Left ventricle myocardium superior (tissue), 1 donor: ENCODE data around the gene AMACR. TPM values are rescaled to one million over a fixed set of nuclear protein-coding genes. Genes with fewer than 3 reads are reported as not detected.
"Not testable (repeated sequence)": the region's sequence is repeated elsewhere in the genome, so short reads cannot be mapped to it uniquely, and the experiment has no call there.

Experiments
- ATAC-seq: fragments of 200-7000 bp; cut with Tn5 transposase; one replicate; pipeline ENCODE4 v1.9.1; 2020; ENCODE audit warnings: mild to moderate bottlenecking, moderate library complexity
- DNase-seq: peaks from one replicate; pipeline ENCODE4 v3.0.0-alpha.2; 2020
- intact Hi-C: fragments of 100-400 bp; cut with micrococcal nuclease; formaldehyde crosslinking; loops from one replicate; pipeline ENCODE4 v1.11.0; 2022
- total RNA-seq: library from RNA; stranded (reverse); fragmentation: NEBNext Ultra II Directional; extraction: Animal tissue kit (Norgen Biotek cat#: 25700); gene quantifications from one replicate; pipeline ENCODE4 v1.2.1, GENCODE V29; 2021
- donor health status: DM: no; HTN: yes; CAD: no; lungs with severe emphysema.

The AMACR gene
- total RNA-seq, 1 donor from 2014 or later, result 6.5 TPM

GRCh38 chr5:33981408-33982162 lies 26.3 kb downstream of the AMACR start:
- ATAC-seq, result no peak
- intact Hi-C loops, result no loop called here
- DNase-seq, result no peak

GRCh38 chr5:33980030-33980429 lies 27.8 kb downstream of the AMACR start:
- no peak for ATAC-seq
- no peak for DNase-seq
- intact Hi-C loops, result no loop called here

DNA sequence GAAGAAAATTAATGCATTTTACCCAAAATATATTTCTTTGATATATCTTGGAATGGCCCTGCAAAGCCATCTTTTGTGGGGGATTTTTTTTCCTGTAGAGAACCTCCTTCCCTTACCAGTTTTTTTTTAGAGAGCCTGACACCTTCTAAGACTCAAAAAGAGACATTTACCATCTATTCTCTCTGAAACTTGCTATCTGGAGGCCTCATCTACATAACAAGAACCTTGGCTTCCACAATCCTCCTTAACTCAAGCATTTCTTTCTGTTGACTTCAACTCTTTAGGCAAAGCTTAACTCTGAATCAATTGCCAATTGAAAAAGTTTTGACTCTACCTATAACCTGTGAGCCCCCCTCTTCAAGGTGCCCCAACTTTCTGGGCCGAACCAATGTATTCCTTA lies 29.5 kb downstream of the AMACR start:
- DNase-seq, result no peak
- intact Hi-C loops, result loop anchor here (10.0 kb wide), 1 partner anchor 544 kb away; no protein-coding TSS in a partner anchor
- no peak for ATAC-seq

DNA sequence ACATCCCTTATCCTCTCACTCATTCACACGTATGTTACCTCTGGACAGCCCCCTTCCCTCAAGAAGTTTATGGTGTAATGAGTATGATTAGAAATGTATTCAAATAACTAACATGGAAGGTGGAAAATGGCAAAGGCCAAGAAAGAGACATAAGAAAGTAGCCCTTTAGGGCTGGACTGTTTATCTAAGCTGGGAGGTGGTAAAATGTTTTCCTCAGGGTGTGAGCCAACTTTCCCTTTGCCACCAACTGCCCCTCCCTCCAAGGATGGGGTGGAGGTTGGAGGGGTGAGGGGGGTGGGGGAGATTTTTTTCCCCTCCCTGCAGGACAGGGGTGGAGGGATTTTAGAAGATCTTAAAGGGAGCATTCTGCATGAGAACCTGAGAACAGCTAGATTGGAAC lies 31.5 kb downstream of the AMACR start:
- ATAC-seq (no peak), DNase-seq (no peak)
- intact Hi-C loops, result loop anchor here (10.0 kb wide), 1 partner anchor 542 kb away; no protein-coding TSS in a partner anchor

DNA sequence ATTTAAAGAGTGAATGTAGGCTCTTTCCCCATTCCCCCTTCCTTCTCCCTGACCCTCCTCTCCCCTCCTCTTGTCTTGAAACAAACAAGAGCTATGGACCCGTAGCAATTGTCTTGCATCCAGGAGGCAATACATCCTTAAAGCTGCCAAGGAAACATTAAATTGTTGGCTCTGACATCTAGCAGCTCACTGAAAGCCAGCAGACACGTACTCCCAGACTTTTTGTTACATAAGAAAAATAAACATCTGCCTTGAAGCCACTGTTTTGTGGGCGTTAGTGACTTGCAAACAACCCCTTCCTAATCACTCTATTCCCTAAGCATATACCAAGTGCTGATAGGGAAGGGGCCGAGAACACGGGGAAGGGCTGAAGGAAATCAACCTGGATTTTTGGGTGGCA lies 32.0 kb downstream of the AMACR start:
- peak; percentile 15 for ATAC-seq
- intact Hi-C loops, result loop anchor here (10.0 kb wide), 1 partner anchor 541 kb away; no protein-coding TSS in a partner anchor
- DNase-seq, result no peak

GRCh38 chr5:33973271-33973670 lies 34.6 kb downstream of the AMACR start:
- DNase-seq, result no peak
- intact Hi-C loops, result loop anchor here (10.0 kb wide), 1 partner anchor 538 kb away; no protein-coding TSS in a partner anchor
- no peak for ATAC-seq

DNA sequence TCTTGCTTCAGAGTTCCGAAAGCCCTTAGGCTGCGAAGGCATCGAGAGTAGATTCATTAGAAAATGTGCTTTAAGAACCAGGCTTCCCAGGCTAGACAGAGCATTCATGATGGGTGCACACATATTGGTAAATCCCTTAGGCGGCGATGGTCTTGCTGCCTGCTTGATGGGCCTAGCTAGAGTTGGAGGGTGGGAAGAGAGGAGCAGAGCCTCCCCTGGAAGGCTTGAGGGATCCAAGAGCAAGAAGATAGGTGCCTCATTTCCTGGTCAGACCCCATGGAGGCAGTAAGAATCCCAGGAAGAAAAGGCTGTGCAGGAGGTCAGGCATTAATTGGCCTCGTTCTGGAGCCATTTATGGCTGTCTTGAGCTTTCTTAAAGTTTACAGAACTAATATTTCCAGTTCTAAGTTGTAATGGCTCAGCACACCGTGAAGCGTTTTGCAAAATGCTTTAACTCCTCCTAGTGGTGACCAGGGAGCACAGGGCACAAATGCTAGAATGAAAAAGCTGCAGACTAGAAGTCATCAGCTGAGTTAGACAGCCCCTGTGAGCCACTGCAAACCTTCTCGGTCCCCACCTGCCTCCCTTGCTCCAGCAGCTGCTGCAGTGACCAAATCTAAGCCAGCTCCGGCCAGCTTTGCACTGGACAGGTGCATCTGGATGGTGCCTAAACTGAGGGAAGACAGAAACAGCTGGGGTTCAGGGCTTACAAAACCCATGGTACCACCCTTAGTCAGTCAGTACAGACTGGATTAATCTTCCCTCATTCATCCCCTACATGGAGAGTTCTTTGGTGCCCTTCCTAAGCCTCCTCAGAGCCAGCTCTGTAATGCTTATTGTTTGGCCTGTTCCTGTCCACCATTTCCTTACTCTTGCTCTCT lies 38.0 kb downstream of the AMACR start:
- ATAC-seq (peak; percentile 79), DNase-seq (no peak)
- intact Hi-C loops, result loop anchor here (10.0 kb wide), 1 partner anchor 535 kb away; no protein-coding TSS in a partner anchor

DNA sequence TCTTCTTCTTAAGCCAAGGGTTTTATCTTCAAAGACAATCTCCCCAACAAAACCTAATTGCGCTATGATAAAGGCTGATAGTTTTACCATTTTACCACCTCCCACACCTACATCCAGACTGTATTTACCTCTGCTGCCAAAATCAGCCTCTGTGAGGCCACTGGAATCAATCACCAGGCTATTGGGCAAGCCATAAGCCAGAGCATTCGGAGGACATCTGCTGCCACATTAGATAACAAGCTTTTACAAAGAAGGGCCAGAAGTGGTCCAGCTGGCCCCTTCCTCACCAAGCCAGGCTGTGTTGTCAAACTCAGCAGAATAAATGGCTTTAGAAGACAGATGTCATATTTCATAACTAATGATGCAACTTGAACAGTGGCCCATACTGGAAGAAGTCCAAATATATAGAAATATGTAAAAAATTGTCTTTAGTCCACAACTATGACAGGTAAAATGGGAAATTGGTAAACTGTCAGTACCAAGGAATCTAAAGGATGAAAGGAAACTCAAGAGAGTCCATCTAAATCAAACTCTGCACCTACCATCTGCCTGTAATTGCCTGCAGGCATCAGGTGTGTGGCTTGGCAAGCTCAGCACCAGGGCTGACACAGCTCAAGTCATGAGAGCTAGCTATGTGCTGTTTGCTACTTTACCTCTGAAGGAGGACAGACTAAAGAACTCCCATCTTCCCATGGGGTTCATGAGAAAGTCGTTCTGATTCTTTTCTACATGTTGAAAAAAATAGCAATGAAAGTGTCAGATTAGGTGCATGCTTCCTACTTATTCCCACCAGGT lies 39.4 kb downstream of the AMACR start:
- peak; percentile 66 for ATAC-seq
- intact Hi-C loops, result no loop called here
- DNase-seq, result no peak

GRCh38 chr5:33966805-33967204 lies 41.0 kb downstream of the AMACR start:
- intact Hi-C loops, result no loop called here

DNA sequence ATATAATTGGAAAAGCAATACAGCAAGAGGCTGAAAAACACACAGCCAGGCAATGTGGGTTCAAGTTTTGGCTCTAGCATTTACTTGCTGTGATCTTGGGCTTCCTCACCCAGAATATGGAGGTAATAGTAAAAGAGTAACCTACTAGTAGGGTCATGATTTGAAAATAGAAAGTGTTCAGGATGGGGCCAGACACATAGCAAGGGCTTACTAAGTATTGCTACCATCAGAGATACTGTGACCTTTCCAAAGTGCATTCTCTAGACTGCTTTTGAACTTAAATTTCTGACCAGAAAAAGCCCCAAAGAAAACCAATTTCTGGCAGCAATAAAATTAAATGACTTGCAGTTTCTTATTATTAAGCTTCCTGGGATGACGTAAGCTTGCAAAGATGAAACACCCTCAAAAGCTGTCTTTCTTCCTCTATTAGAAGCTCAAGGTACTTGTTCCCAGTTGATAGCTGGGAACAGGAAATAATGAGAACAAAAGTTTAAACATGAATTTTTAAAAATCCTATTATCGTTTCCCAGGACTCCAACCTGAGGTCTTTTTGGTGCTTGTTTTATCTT lies 43.6 kb downstream of the AMACR start:
- no peak for DNase-seq
- intact Hi-C loops, result no loop called here
- no peak for ATAC-seq

More at GRCh38 chr5:33966805-33967204, 41.0 kb downstream of the AMACR start:
- DNase-seq (no peak), ATAC-seq (no peak)

DNA sequence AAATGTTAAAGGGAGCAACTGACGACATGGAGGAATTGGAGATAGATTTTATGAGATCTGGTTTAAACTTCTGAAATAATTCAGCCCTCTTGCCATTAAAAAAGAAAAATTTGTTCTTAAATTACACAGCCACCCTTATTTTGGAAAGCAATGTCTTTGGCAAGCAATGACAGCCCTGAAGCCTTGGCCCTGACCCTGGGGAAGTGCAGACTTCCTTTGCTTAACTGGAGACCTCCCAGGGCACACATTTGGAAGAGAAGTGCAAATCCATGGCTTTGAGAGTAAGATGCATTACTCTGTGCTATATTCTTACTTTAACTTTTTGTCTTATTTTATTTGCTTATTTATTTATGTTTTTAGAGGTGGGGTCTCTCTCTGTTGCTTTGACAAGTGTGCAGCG lies 49.7 kb downstream of the AMACR start:
- intact Hi-C loops, result no loop called here
- no peak for DNase-seq
- no peak for ATAC-seq

- no peak for ATAC-seq
- intact Hi-C loops, result no loop called here
Observed at GRCh38 chr5:33957577-33958150, 50.2 kb downstream of the AMACR start.

DNA sequence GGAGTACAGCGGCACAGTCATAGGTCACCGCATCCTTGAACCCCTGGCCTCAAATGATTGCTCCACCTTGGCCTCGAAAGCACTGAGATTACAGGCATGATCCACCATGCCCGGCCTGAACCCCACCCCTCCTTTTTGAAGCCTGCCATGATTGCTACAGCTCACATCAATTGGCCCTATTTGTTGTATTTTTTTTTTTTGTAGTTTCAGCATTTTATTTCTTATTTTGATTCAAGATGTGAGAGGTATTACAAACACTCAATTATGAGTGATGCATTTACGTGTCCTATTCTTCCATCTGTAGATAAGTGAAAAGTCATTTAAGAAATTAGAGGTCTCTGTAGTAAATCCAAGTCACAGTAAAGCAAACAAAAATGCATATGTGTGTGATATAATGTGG lies 55.7 kb downstream of the AMACR start:
- intact Hi-C loops, ATAC-seq, DNase-seq: not testable (repeated sequence)

More at GRCh38 chr5:33957577-33958150, 50.2 kb downstream of the AMACR start:
- DNase-seq, result no peak

- intact Hi-C loops, result no loop called here
- DNase-seq (no peak), ATAC-seq (no peak)
Observed at GRCh38 chr5:33944543-33945132, 63.2 kb downstream of the AMACR start.

- ATAC-seq, result no peak
- intact Hi-C loops, result no loop called here
- no peak for DNase-seq
Observed at GRCh38 chr5:33941090-33941489, 66.8 kb downstream of the AMACR start.

GRCh38 chr5:33939556-33940262 lies 68.1 kb downstream of the AMACR start:
- intact Hi-C loops, result loop anchor here (10.0 kb wide), 1 partner anchor 505 kb away; no protein-coding TSS in a partner anchor
- ATAC-seq (no peak), DNase-seq (no peak)

GRCh38 chr5:33938881-33939280 lies 69.0 kb downstream of the AMACR start:
- intact Hi-C loops, result loop anchor here (10.0 kb wide), 1 partner anchor 504 kb away; no protein-coding TSS in a partner anchor
- no peak for DNase-seq
- no peak for ATAC-seq

DNA sequence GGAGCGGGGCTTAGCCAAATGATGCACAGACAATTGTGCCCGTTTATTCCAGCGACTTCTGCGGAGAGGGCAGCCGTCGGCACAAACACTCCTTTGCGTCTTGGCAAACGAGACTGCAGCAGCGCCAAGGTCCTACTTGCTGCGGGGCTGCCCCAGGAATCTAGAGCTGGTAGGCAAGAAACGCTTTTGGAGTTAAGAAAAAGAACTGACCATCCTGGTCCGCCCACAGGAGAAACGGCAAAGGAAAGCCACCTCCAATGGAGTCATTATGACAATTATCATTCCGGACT lies 69.4 kb downstream of the AMACR start:
- ATAC-seq, result no peak
- intact Hi-C loops, result loop anchor here (10.0 kb wide), 1 partner anchor 504 kb away; no protein-coding TSS in a partner anchor
- no peak for DNase-seq
